Astrocyte of the spinal cord (primary cell): Measurements from ENCODE around the gene DPH5.
"Not testable (repeated sequence)": the region's sequence is repeated elsewhere in the genome, so short reads cannot be mapped to it uniquely, and the experiment has no call there.

Source experiments
- DNase-seq: peaks from one replicate; pipeline ENCODE4 v3.0.0; 2011; ENCODE audit warnings: low read depth, low spot score
- H3K4me3 ChIP-seq: 2 replicates; pipeline ENCODE4 v1.5.1; 2011; ENCODE audit warnings: low read depth, mild to moderate bottlenecking, low read length, moderate library complexity
- CTCF ChIP-seq: IDR thresholded peaks from 2 replicates; pipeline ENCODE4 v1.5.1; 2012; ENCODE audit warnings: low read depth, mild to moderate bottlenecking, low read length, inconsistent platforms
- in situ Hi-C: cut with HindIII; loops from 2 replicates; pipeline ENCODE4 v1.10.0; 2017; ENCODE audit warnings: low sequenced_read_pairs

DPH5 gene

GRCh38 chr1:101025657-101026429 lies at the start of gene DPH5:
TSS of gene DPH5 (minus strand) at chr1:101025784. CDS start at chr1:101025443, 341 bp downstream.
- peak; percentile 95 for DNase-seq
- TF ChIP-seq CTCF: no peak
- in situ Hi-C loops: no loop called here
- peak within 1 kb of the TSS; percentile 64 for H3K4me3 ChIP-seq

- no peak for DNase-seq
- no peak for TF ChIP-seq CTCF
- in situ Hi-C loops: no loop called here
- H3K4me3 ChIP-seq: no peak overlapping the region
These were observed 48.3 kb upstream of the DPH5 start for GRCh38 chr1:101073836-101074235.

- no peak for TF ChIP-seq CTCF
- in situ Hi-C loops: no loop called here
- H3K4me3 ChIP-seq: no peak overlapping the region
- no peak for DNase-seq
These were observed 45.9 kb upstream of the DPH5 start for GRCh38 chr1:101071470-101071891.

GRCh38 chr1:101069158-101069557 lies 43.6 kb upstream of the DPH5 start:
- TF ChIP-seq CTCF: no peak
- in situ Hi-C loops: no loop called here
- no peak for DNase-seq
- H3K4me3 ChIP-seq: no peak overlapping the region

GRCh38 chr1:101066937-101067335 lies 41.4 kb upstream of the DPH5 start:
- DNase-seq, in situ Hi-C loops, H3K4me3 ChIP-seq: not testable (repeated sequence)

GRCh38 chr1:101066260-101066936 lies 40.8 kb upstream of the DPH5 start:
- no peak for DNase-seq
- in situ Hi-C loops: no loop called here
- no peak for TF ChIP-seq CTCF
- H3K4me3 ChIP-seq: no peak overlapping the region

GRCh38 chr1:101065575-101065974 lies 40.0 kb upstream of the DPH5 start:
- no peak overlapping the region for H3K4me3 ChIP-seq
- no peak for TF ChIP-seq CTCF
- in situ Hi-C loops: no loop called here
- DNase-seq: no peak
